ENCODE measurements around the gene MBD3.
"Not testable (repeated sequence)": the region's sequence is repeated elsewhere in the genome, so short reads cannot be mapped to it uniquely, and the experiment has no call there.

Gene MBD3, protein sequence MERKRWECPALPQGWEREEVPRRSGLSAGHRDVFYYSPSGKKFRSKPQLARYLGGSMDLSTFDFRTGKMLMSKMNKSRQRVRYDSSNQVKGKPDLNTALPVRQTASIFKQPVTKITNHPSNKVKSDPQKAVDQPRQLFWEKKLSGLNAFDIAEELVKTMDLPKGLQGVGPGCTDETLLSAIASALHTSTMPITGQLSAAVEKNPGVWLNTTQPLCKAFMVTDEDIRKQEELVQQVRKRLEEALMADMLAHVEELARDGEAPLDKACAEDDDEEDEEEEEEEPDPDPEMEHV

DNA sequence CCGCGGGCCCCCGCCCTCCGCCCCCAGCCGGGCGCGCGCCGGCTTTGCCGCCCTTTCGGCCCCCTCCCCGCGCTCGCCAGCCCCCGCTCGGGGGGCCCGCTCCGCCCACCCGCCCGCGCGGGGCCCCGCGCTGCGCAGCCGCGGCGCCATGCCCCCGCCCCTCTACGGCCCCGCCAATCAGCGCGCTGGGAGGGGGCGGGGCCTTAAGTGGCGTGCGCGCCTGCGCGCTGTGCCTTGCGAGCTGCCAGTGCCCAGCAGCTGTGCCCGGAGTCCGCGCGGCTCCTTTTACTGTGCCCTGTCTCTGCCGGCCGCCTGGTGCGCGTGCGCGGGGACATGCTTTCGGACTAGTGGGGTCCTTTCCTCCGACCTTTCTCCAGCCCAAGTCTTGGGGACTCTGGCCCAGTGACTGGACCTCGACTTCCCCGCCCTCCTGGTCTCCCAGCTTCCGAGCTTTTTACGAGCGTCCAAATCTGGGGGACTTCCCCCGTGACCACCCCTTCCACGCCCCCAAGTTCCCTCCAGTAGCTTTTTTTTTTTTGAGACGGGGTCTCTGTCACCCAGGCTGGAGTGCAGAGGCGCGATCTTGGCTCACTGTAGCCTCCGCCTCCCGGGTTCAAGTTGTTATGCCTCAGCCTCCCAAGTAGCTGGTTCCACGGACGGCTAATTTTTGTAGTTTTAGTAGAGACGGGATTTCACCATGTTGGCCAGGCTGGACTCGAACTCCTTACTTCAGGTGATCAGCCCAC lies at the start of gene MBD3:
MBD3 (minus strand) TSS at position 111 of the 746 bp plus-strand sequence. CDS start 234 bp downstream, outside the sequence.
- H3K4me1 ChIP-seq (ENCODE audit: control insufficient read depth, insufficient read depth, low read length) = peaks cover 38% of the 10 kb centered on the region
- peak; percentile 98 for DNase-seq (ENCODE audit: low read depth)
- peak within 1 kb of the TSS; percentile 97 for H3K4me3 ChIP-seq (ENCODE audit: low read length)
- H3K9me3 ChIP-seq (ENCODE audit: control insufficient read depth, low read length) = no peaks in the 10 kb centered on the region
- no peaks in the 10 kb centered on the region for H3K27me3 ChIP-seq (replicated peaks; ENCODE audit: control insufficient read depth, insufficient read depth, low read length)
- peaks cover 23% of the 10 kb centered on the region for H3K36me3 ChIP-seq (ENCODE audit: control insufficient read depth, insufficient read depth, low read length, severe bottlenecking)
- H3K9ac ChIP-seq (ENCODE audit: low read length) = peak within 1 kb of the TSS; percentile 99

DNA sequence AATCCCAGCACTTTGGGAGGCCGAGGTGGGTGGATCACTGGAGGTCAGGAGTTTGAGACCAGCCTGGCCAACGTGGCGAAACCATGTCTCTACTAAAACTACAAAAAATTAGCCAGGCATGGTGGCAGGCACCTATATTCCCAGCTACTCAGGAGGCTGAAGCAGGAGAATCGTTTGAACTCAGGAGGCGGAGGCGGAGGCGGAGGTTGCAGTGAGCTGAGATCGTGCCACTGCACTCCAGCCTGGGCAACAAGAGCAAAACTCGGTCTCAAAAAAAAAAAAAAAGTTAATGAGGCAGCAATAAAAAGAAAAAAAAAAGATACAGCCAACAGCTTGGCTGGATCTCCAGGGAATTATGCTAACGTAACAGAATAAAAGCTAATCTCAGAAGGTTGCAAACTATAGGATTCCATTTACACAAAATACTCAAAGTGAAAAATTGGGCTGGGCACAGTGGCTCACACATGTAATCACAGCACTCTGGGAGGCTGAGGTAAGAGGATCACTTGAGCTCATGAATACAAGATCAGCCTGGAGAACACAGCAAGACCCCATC lies 48.3 kb upstream of the MBD3 start:
- H3K36me3 ChIP-seq (ENCODE audit: control insufficient read depth, insufficient read depth, low read length, severe bottlenecking) = peaks cover 22% of the 10 kb centered on the region
- H3K9me3 ChIP-seq (ENCODE audit: control insufficient read depth, low read length) = not testable (repeated sequence)

DNA sequence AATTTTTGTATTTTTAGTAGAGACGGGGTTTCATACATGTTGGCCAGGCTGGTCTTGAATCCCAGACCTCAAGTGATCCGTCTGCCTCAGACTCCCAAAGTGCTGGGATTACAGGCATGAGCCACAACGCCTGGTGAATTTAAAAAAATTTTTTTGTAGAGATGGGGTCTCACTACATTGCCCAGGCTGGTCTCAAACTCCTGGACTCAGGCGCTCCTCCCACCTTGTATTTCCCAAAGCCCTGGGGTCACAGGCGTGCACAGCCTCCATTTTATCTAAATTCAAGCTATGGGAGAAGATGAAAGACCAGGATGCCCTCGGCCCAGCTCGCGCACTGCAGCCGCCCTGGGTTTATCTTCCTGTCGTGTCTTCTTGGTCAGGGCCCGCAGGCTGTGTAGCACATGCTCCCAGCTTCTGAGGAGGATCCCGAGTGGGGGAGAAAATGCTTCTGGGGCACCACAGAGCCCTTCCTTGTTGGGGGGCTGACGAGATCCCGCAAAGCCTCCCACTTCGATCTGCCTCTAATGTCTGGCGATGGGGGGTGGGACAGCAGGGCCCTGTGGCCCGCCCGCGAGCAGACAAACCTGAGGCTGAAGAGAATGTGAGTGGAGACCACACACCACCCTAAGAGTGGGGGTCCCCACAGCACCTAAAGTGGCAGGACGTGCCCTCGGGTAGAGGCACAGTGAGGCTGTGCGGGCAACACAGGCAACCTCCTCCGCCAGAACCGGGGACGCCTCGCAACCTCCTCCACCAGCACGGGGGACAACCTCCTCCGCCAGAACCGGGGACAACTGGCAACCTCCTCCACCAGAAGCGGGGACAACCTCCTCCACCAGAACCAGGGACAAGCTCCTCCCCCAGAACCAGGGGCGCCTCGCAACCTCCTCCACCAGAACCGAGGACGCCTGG lies 43.9 kb upstream of the MBD3 start:
- Histone ChIP-seq H3K27me3 (replicated peaks; ENCODE audit: control insufficient read depth, insufficient read depth, low read length) (no peaks in the 10 kb centered on the region), H3K9ac (ENCODE audit: low read length) (no peak overlapping the region), H3K4me3 (ENCODE audit: low read length) (no peak overlapping the region), H3K4me1 (ENCODE audit: control insufficient read depth, insufficient read depth, low read length) (no peaks in the 10 kb centered on the region), H3K9me3 (ENCODE audit: control insufficient read depth, low read length) (no peaks in the 10 kb centered on the region), H3K36me3 (ENCODE audit: control insufficient read depth, insufficient read depth, low read length, severe bottlenecking) (peaks cover 27% of the 10 kb centered on the region)
- no peak for DNase-seq (ENCODE audit: low read depth)

More for the DNA sequence above, 48.3 kb upstream of the MBD3 start:
- not testable (repeated sequence) for DNase-seq (ENCODE audit: low read depth); H3K4me1 ChIP-seq (ENCODE audit: control insufficient read depth, insufficient read depth, low read length); H3K4me3 ChIP-seq (ENCODE audit: low read length); H3K27me3 ChIP-seq (replicated peaks; ENCODE audit: control insufficient read depth, insufficient read depth, low read length); H3K9ac ChIP-seq (ENCODE audit: low read length)

DNA sequence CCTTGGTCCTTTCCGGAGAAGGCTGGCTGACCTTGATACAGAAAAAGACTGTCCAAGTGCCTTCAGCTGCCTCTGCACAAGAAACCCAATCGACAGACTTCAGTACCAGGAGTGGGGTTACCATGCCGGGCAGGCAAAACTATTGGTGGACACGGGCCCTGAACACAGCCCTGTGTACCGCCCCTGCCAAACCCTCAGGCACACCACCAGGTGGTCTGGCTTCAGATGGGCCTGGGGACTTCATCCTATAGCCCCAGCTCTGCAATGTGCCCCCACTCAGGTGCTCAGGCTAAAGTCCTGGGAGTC lies 42.2 kb upstream of the MBD3 start:
- DNase-seq (ENCODE audit: low read depth) = no peak
- Histone ChIP-seq H3K4me1 (ENCODE audit: control insufficient read depth, insufficient read depth, low read length) (no peaks in the 10 kb centered on the region), H3K9ac (ENCODE audit: low read length) (no peak overlapping the region), H3K36me3 (ENCODE audit: control insufficient read depth, insufficient read depth, low read length, severe bottlenecking) (peaks cover 27% of the 10 kb centered on the region), H3K4me3 (ENCODE audit: low read length) (no peak overlapping the region), H3K27me3 (replicated peaks; ENCODE audit: control insufficient read depth, insufficient read depth, low read length) (no peaks in the 10 kb centered on the region), H3K9me3 (ENCODE audit: control insufficient read depth, low read length) (no peaks in the 10 kb centered on the region)

GRCh38 chr19:1634242-1634937 lies 41.7 kb upstream of the MBD3 start:
- no peak overlapping the region for H3K4me3 ChIP-seq (ENCODE audit: low read length)
- no peaks in the 10 kb centered on the region for H3K27me3 ChIP-seq (replicated peaks; ENCODE audit: control insufficient read depth, insufficient read depth, low read length)
- H3K36me3 ChIP-seq (ENCODE audit: control insufficient read depth, insufficient read depth, low read length, severe bottlenecking) = peaks cover 27% of the 10 kb centered on the region
- no peaks in the 10 kb centered on the region for H3K9me3 ChIP-seq (ENCODE audit: control insufficient read depth, low read length)
- H3K4me1 ChIP-seq (ENCODE audit: control insufficient read depth, insufficient read depth, low read length) = no peaks in the 10 kb centered on the region
- no peak for DNase-seq (ENCODE audit: low read depth)
- H3K9ac ChIP-seq (ENCODE audit: low read length) = no peak overlapping the region

GRCh38 chr19:1633269-1633826 lies 40.7 kb upstream of the MBD3 start:
- H3K27me3 ChIP-seq (replicated peaks; ENCODE audit: control insufficient read depth, insufficient read depth, low read length) = no peaks in the 10 kb centered on the region
- H3K4me3 ChIP-seq (ENCODE audit: low read length) = no peak overlapping the region
- no peak overlapping the region for H3K9ac ChIP-seq (ENCODE audit: low read length)
- no peaks in the 10 kb centered on the region for H3K4me1 ChIP-seq (ENCODE audit: control insufficient read depth, insufficient read depth, low read length)
- peaks cover 17% of the 10 kb centered on the region for H3K36me3 ChIP-seq (ENCODE audit: control insufficient read depth, insufficient read depth, low read length, severe bottlenecking)
- DNase-seq (ENCODE audit: low read depth) = no peak
- no peaks in the 10 kb centered on the region for H3K9me3 ChIP-seq (ENCODE audit: control insufficient read depth, low read length)

DNA sequence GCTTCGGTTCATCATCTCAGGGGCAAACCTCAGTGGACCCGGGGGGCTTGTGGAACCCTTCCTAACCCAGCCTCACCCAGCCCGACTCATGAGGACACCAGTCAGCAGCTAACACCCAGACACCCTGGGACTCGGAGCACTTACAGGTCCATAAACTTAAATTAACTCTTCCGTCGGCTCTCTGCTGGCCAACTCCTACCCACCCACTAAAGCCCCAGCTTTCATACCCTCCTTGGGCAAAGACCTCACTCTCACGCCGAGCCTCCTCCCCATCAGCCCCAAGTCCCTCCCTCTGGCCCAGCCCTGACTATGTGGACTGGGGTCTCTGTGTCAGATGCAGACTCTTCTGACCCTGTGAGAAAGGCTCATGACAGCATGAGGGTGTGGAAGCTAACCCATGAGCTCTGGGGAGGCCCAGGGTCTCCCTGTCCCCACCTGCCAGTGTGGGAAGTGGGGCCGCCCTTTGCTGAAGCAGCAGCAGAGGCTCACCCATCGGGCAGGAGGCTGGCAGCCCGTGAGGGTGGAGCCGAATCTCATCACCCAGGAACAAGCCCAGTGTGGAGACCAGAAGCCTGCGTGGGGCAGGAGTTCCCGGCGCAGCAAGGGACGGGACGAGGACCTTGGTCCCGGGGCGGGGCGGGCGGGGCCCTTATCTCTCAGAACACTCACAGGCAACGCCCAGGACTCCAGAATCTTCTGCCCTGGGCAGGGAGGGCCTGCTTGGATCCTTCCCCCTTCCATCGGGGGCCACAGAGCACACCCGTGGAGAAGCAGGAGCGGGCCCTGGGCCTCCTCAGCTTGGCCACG lies 40.0 kb upstream of the MBD3 start:
- Histone ChIP-seq H3K4me3 (ENCODE audit: low read length) (no peak overlapping the region), H3K36me3 (ENCODE audit: control insufficient read depth, insufficient read depth, low read length, severe bottlenecking) (peaks cover 12% of the 10 kb centered on the region), H3K4me1 (ENCODE audit: control insufficient read depth, insufficient read depth, low read length) (no peaks in the 10 kb centered on the region), H3K9me3 (ENCODE audit: control insufficient read depth, low read length) (no peaks in the 10 kb centered on the region), H3K27me3 (replicated peaks; ENCODE audit: control insufficient read depth, insufficient read depth, low read length) (no peaks in the 10 kb centered on the region), H3K9ac (ENCODE audit: low read length) (no peak overlapping the region)
- DNase-seq (ENCODE audit: low read depth) = no peak

DNA sequence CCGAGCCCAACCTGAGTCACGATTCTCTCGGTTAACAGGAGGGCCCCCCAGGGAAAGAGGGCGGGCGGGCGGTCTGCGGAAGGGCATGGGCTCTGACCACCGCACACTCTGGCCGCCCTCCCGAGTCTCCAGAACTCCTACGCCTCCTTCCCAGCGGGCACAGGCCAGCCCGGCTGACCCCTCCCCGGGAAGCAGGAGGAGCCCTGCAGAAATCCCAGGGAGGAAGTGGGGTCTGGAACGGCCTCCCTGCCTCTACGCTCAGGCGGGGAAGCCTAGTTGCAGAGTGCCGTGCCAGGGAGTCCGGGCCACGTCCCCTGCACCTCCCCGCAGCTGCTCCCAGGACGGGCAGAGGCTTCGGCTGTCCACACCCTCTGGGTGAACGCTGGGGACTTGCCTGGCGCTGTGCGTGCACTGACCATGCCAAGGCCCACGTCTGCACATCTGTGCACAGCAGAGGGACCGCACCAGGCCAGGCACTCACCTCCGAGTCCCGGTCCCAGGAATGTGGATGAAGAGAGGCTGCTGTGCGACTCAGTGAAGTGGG lies 39.0 kb upstream of the MBD3 start:
- DNase-seq (ENCODE audit: low read depth) = no peak
- Histone ChIP-seq H3K4me3 (ENCODE audit: low read length) (no peak overlapping the region), H3K27me3 (replicated peaks; ENCODE audit: control insufficient read depth, insufficient read depth, low read length) (no peaks in the 10 kb centered on the region), H3K36me3 (ENCODE audit: control insufficient read depth, insufficient read depth, low read length, severe bottlenecking) (peaks cover 12% of the 10 kb centered on the region), H3K4me1 (ENCODE audit: control insufficient read depth, insufficient read depth, low read length) (no peaks in the 10 kb centered on the region), H3K9me3 (ENCODE audit: control insufficient read depth, low read length) (no peaks in the 10 kb centered on the region), H3K9ac (ENCODE audit: low read length) (no peak overlapping the region)

- Histone ChIP-seq H3K4me3 (ENCODE audit: low read length) (no peak overlapping the region), H3K36me3 (ENCODE audit: control insufficient read depth, insufficient read depth, low read length, severe bottlenecking) (peaks cover 12% of the 10 kb centered on the region), H3K4me1 (ENCODE audit: control insufficient read depth, insufficient read depth, low read length) (no peaks in the 10 kb centered on the region), H3K9me3 (ENCODE audit: control insufficient read depth, low read length) (no peaks in the 10 kb centered on the region), H3K9ac (ENCODE audit: low read length) (no peak overlapping the region), H3K27me3 (replicated peaks; ENCODE audit: control insufficient read depth, insufficient read depth, low read length) (no peaks in the 10 kb centered on the region)
- no peak for DNase-seq (ENCODE audit: low read depth)
Observed at GRCh38 chr19:1630811-1631210, 38.1 kb upstream of the MBD3 start.

- no peak for DNase-seq (ENCODE audit: low read depth)
- Histone ChIP-seq H3K36me3 (ENCODE audit: control insufficient read depth, insufficient read depth, low read length, severe bottlenecking) (peaks cover 12% of the 10 kb centered on the region), H3K9me3 (ENCODE audit: control insufficient read depth, low read length) (no peaks in the 10 kb centered on the region), H3K9ac (ENCODE audit: low read length) (no peak overlapping the region), H3K27me3 (replicated peaks; ENCODE audit: control insufficient read depth, insufficient read depth, low read length) (no peaks in the 10 kb centered on the region), H3K4me3 (ENCODE audit: low read length) (no peak overlapping the region), H3K4me1 (ENCODE audit: control insufficient read depth, insufficient read depth, low read length) (no peaks in the 10 kb centered on the region)
Observed at GRCh38 chr19:1630012-1630411, 37.3 kb upstream of the MBD3 start.
